H1 (cell line): ENCODE data around the gene SERPINB5. TPM values are rescaled to one million over a fixed set of nuclear protein-coding genes. Genes with fewer than 3 reads are reported as not detected.

Source experiments
- CTCF ChIA-PET: fragments of 300-600 bp; sonication (Branson Sonifier 250); formaldehyde crosslinking; loops from one replicate; lab custom pipeline; 2021; ENCODE audit not compliant: partially characterized antibody; lab: Charles Lee
- POLR2A ChIA-PET: fragments of 300-600 bp; sonication (Branson Sonifier 250); formaldehyde crosslinking; loops from one replicate; lab custom pipeline; 2021; ENCODE audit warnings: inconsistent platforms; ENCODE audit not compliant: partially characterized antibody; lab: Charles Lee
- DNase-seq, 2 experiments: peaks; one replicate each; pipeline versions ENCODE4 v3.0.0 to v3.0.0-alpha.2; 2010 to 2022; ENCODE audit warnings: low spot score in 2 of 2, low read depth in 1 of 2, mixed read lengths in 1 of 2
- FAIRE-seq: peaks from 2 replicates; lab custom pipeline; 2011; peaks lifted over from hg19 to GRCh38; lab: Jason Lieb, UNC
- H2AFZ ChIP-seq: 2 replicates; pipeline ENCODE4 v1.8.1; 2012; ENCODE audit warnings: low read length, inconsistent platforms
- H2AK5ac ChIP-seq: 2 replicates; pipeline ENCODE4 v1.6.1; 2013; ENCODE audit warnings: low read depth, low read length
- H2BK120ac ChIP-seq: replicated peaks from 2 replicates; pipeline ENCODE3; 2013; ENCODE audit warnings: low read depth, low read length, inconsistent platforms
- H2BK12ac ChIP-seq: 2 replicates; pipeline ENCODE4 v1.6.1; 2013; ENCODE audit warnings: low read depth, low read length
- H2BK15ac ChIP-seq: 2 replicates; pipeline ENCODE4 v1.6.1; 2013; ENCODE audit warnings: low read length
- H2BK20ac ChIP-seq: 2 replicates; pipeline ENCODE4 v1.6.1; 2013; ENCODE audit warnings: low read length
- H2BK5ac ChIP-seq: 2 replicates; pipeline ENCODE4 v1.6.1; 2013; ENCODE audit warnings: low read depth, low read length
- H3K14ac ChIP-seq: 2 replicates; pipeline ENCODE4 v1.6.1; 2013; ENCODE audit warnings: inconsistent platforms; ENCODE audit not compliant: insufficient read length
- H3K18ac ChIP-seq: 2 replicates; pipeline ENCODE4 v1.6.1; 2013; ENCODE audit warnings: low read length; ENCODE audit errors: extremely low read depth
- H3K23ac ChIP-seq: 2 replicates; pipeline ENCODE4 v1.6.1; 2013; ENCODE audit warnings: inconsistent platforms; ENCODE audit not compliant: insufficient read length
- H3K23me2 ChIP-seq: 2 replicates; pipeline ENCODE4 v1.6.1; 2013; ENCODE audit warnings: low read depth, low read length
- H3K27ac ChIP-seq: 2 replicates; pipeline ENCODE4 v1.6.1; 2011; ENCODE audit warnings: low read depth, low read length, inconsistent platforms
- H3K27me3 ChIP-seq, 4 experiments: replicated peaks in 1 of 4; 1 replicate in 1 of 4; 2 replicates in 3 of 4; pipeline versions ENCODE4 v1.6.1 to v1.8.1; 2011 to 2013; ENCODE audit warnings: low read length in 3 of 4, mild to moderate bottlenecking in 3 of 4, inconsistent platforms in 2 of 4, mixed read lengths in 2 of 4, moderate library complexity in 1 of 4; ENCODE audit not compliant: control insufficient read depth in 3 of 4, insufficient read depth in 3 of 4; ENCODE audit errors: extremely low read depth in 1 of 4
- H3K36me3 ChIP-seq, 4 experiments: 2 replicates each; pipeline versions ENCODE4 v1.6.1 to v1.8.1; 2011 to 2013; ENCODE audit warnings: mild to moderate bottlenecking in 4 of 4, low read length in 3 of 4, moderate library complexity in 2 of 4, control low read depth in 1 of 4, inconsistent platforms in 1 of 4; ENCODE audit not compliant: insufficient read depth in 4 of 4, control insufficient read depth in 2 of 4
- H3K4ac ChIP-seq: replicated peaks from 2 replicates; pipeline ENCODE3; 2013; ENCODE audit warnings: low read length, low read depth, mixed read lengths, inconsistent platforms; ENCODE audit not compliant: insufficient read length
- H3K4me1 ChIP-seq, 4 experiments: replicated peaks in 1 of 4; 1 replicate in 1 of 4; 2 replicates in 3 of 4; pipeline versions ENCODE4 v1.6.1 to v1.8.1; 2011 to 2013; ENCODE audit warnings: low read length in 3 of 4, inconsistent platforms in 2 of 4, mixed read lengths in 1 of 4; ENCODE audit not compliant: insufficient read depth in 4 of 4, control insufficient read depth in 3 of 4
- H3K4me2 ChIP-seq, 2 experiments: 2 replicates each; pipeline versions ENCODE4 v1.6.1 to v1.8.1; 2011 to 2013; ENCODE audit warnings: low read depth in 2 of 2, low read length in 2 of 2, control low read depth in 1 of 2, inconsistent platforms in 1 of 2, mild to moderate bottlenecking in 1 of 2; ENCODE audit not compliant: insufficient read depth in 1 of 2
- H3K4me3 ChIP-seq, 4 experiments: fragments of 200-600, 300-600 bp in 1 of 4; sonication (generic), shearing (Covaris generic), sonication (Bioruptor Twin) in 1 of 4; 2 replicates each; pipeline versions ENCODE4 v1.5.1 to v1.8.1; 2011 to 2016; ENCODE audit warnings: low read length in 4 of 4, low read depth in 3 of 4, control low read depth in 2 of 4, inconsistent platforms in 2 of 4, mild to moderate bottlenecking in 2 of 4, mixed read lengths in 1 of 4, moderate library complexity in 1 of 4; ENCODE audit not compliant: insufficient read depth in 2 of 4; ENCODE audit errors: extremely low read depth in 1 of 4
- H3K56ac ChIP-seq: replicated peaks from 2 replicates; pipeline ENCODE3; 2013; ENCODE audit warnings: low read depth, mild to moderate bottlenecking, mixed read lengths, low read length, inconsistent platforms; ENCODE audit not compliant: insufficient read length
- H3K79me1 ChIP-seq: 2 replicates; pipeline ENCODE4 v1.6.1; 2013; ENCODE audit warnings: low read depth, low read length, control low read depth
- H3K79me2 ChIP-seq, 2 experiments: 2 replicates each; pipeline versions ENCODE4 v1.6.1 to v1.8.1; 2012 to 2013; ENCODE audit warnings: low read length in 2 of 2, mild to moderate bottlenecking in 2 of 2, inconsistent platforms in 1 of 2; ENCODE audit not compliant: insufficient read depth in 2 of 2, control insufficient read depth in 1 of 2
- H3K9ac ChIP-seq, 4 experiments: replicated peaks in 1 of 4; 1 replicate in 1 of 4; 2 replicates in 3 of 4; pipeline versions ENCODE4 v1.6.1 to v1.8.1; 2011 to 2013; ENCODE audit warnings: low read depth in 3 of 4, low read length in 3 of 4, control low read depth in 2 of 4, mild to moderate bottlenecking in 2 of 4, moderate library complexity in 2 of 4, inconsistent platforms in 1 of 4; ENCODE audit errors: extremely low read depth in 1 of 4
- H3K9me3 ChIP-seq, 2 experiments: 2 replicates each; pipeline versions ENCODE4 v1.6.1 to v1.8.1; 2012 to 2013; ENCODE audit warnings: mild to moderate bottlenecking in 2 of 2, moderate library complexity in 2 of 2, control low read depth in 1 of 2, inconsistent platforms in 1 of 2, low read depth in 1 of 2, low read length in 1 of 2, mixed read lengths in 1 of 2; ENCODE audit not compliant: insufficient read depth in 2 of 2
- H4K20me1 ChIP-seq, 2 experiments: replicated peaks in 1 of 2; 2 replicates each; pipeline versions ENCODE3 to v1.8.1; 2011 to 2013; ENCODE audit warnings: inconsistent platforms in 2 of 2, low read length in 2 of 2, mild to moderate bottlenecking in 1 of 2; ENCODE audit not compliant: insufficient read depth in 2 of 2, control insufficient read depth in 1 of 2
- H4K5ac ChIP-seq: 2 replicates; pipeline ENCODE4 v1.6.1; 2013; ENCODE audit warnings: low read length, low read depth, mixed read lengths, inconsistent platforms; ENCODE audit not compliant: insufficient read length
- H4K8ac ChIP-seq: 2 replicates; pipeline ENCODE4 v1.8.0; 2013; ENCODE audit warnings: mild to moderate bottlenecking, moderate library complexity, low read length, inconsistent platforms; ENCODE audit not compliant: insufficient read depth; ENCODE audit errors: extremely low read depth
- H4K91ac ChIP-seq: replicated peaks from 2 replicates; pipeline ENCODE3; 2013; ENCODE audit warnings: low read length, mixed read lengths, inconsistent platforms; ENCODE audit not compliant: insufficient read length
- BRCA1 ChIP-seq: IDR thresholded peaks from 2 replicates; pipeline ENCODE4 v1.6.1; 2012; ENCODE audit warnings: low read depth, low read length, improper control_type of control experiment
- EP300 ChIP-seq, 2 experiments: IDR thresholded peaks; 1 replicate in 1 of 2; 2 replicates in 1 of 2; pipeline ENCODE4 v1.6.1; 2011 to 2012; ENCODE audit warnings: low read depth in 2 of 2, low read length in 2 of 2, mild to moderate bottlenecking in 2 of 2, borderline replicate concordance in 1 of 2, inconsistent platforms in 1 of 2, moderate library complexity in 1 of 2
- MAFK ChIP-seq: IDR thresholded peaks from 2 replicates; pipeline ENCODE4 v1.6.1; 2012; ENCODE audit warnings: low read depth, mild to moderate bottlenecking, improper control_type of control experiment, low read length
- SUZ12 ChIP-seq: fragments of 200-600 bp; sonication (generic); IDR thresholded peaks from 2 replicates; pipeline ENCODE4 v1.6.1; 2012; ENCODE audit warnings: mild to moderate bottlenecking, inconsistent platforms, low read length, moderate library complexity, mixed read lengths
- TCF12 ChIP-seq: IDR thresholded peaks from 2 replicates; pipeline ENCODE4 v1.6.1; 2011; ENCODE audit warnings: low read depth, mild to moderate bottlenecking, low read length
- WGBS, 2 experiments: shearing (Covaris generic) in 1 of 2; methylation state at CpG; one replicate each; pipeline versions ENCODE4 v1.1.6 to v1.1.7; 2013 to 2015; ENCODE audit warnings: low lambda C conversion rate in 2 of 2, mixed read lengths in 2 of 2, inconsistent platforms in 1 of 2, low coverage in 1 of 2, missing lambda C conversion rate in 1 of 2; ENCODE audit not compliant: insufficient replicate concordance in 2 of 2, insufficient coverage in 1 of 2, insufficient read length in 1 of 2; ENCODE audit errors: extremely low coverage in 1 of 2, missing lambda C conversion rate in 1 of 2; 5-methylcytosine and 5-hydroxymethylcytosine counted together
- polyA plus RNA-seq, 7 experiments: library from polyadenylated mRNA; depleted of rRNA in 3 of 7; stranded (reverse) in 5 of 7; unstranded in 2 of 7; fragments of >200 nt in 5 of 7; fragments of 200-250 nt in 2 of 7; gene quantifications; 1 replicate in 5 of 7; 2 replicates in 1 of 7; 4 replicates in 1 of 7; pipeline versions ENCODE4 v1.2.1 to v1.2.3, GENCODE V29; 2011 to 2013; ENCODE audit warnings: missing spikeins in 2 of 7, mixed read lengths in 2 of 7
- total RNA-seq: library from RNA; stranded (reverse); fragmentation: NEBNext Ultra II Directional; extraction: Animal tissue kit (Norgen Biotek cat#: 25700); gene quantifications from 2 replicates; pipeline ENCODE4 v1.2.1, GENCODE V29; 2021

The SERPINB5 gene
- total and polyA plus RNA-seq, 2 of the 8 experiments (the other 6 are each of a cell fraction or from before 2014, with no cell fraction given) = 0.03 TPM; not detected in 1

- no peaks in the 10 kb centered on the region for H4K20me1 ChIP-seq
- no peaks in the 10 kb centered on the region for H3K27me3 ChIP-seq
- no peaks in the 10 kb centered on the region for H3K36me3 ChIP-seq
- H3K9me3 ChIP-seq = no peaks in the 10 kb centered on the region
- H3K79me2 ChIP-seq = no peaks in the 10 kb centered on the region
- H2BK120ac ChIP-seq = no peak overlapping the region
- H2BK12ac ChIP-seq = no peak overlapping the region
- FAIRE-seq (no peak), DNase-seq (no peak)
- H2BK15ac ChIP-seq = no peak overlapping the region
- no peak overlapping the region for H3K4ac ChIP-seq
- no peak overlapping the region for H3K4me3 ChIP-seq
- H4K8ac ChIP-seq = no peak overlapping the region
- no peak overlapping the region for H2AK5ac ChIP-seq
- H3K9ac ChIP-seq = no peak overlapping the region
- H4K5ac ChIP-seq = no peak overlapping the region
- TF ChIP-seq SUZ12 (no peak), BRCA1 (no peak), EP300 (IDR thresholded peaks at IDR 0.05; ENCODE audit: borderline replicate concordance in 1 of 2, low read depth in 2 of 2, low read length in 2 of 2) (no peak), MAFK (peak; percentile 49; the same call in 1 of the 2 replicates), TCF12 (no peak)
- no peak overlapping the region for H2BK20ac ChIP-seq
- no peak overlapping the region for H4K91ac ChIP-seq
- no peaks in the 10 kb centered on the region for H3K79me1 ChIP-seq
- no peak overlapping the region for H3K14ac ChIP-seq
- WGBS, 2 experiments = 71% methylated on average over 1 of the region's 1 CpG; no CpG with 5 or more reads in 1 of the 2 experiments
- no peak overlapping the region for H3K23ac ChIP-seq
- ChIA-PET CTCF (interaction anchor here (0.6 to 17.3 kb wide), 14 partner anchors 10 to 341 kb away, joined by 3 to 366 read pairs (median 8); partner anchors contain the start of gene SERPINB13), POLR2A (no interaction called here)
- no peak overlapping the region for H3K4me2 ChIP-seq
- no peak overlapping the region for H3K27ac ChIP-seq
- H3K23me2 ChIP-seq = no peaks in the 10 kb centered on the region
- no peak overlapping the region for H3K56ac ChIP-seq
- no peak overlapping the region for H2BK5ac ChIP-seq
- no peak overlapping the region for H2AFZ ChIP-seq
- no peak overlapping the region for H3K18ac ChIP-seq
- H3K4me1 ChIP-seq = peaks cover 2 to 18% (median 10%) of the 10 kb centered on the region in 4 experiments; a peak in 4 of 7 replicates
Observed at GRCh38 chr18:63515801-63516200, 39.0 kb downstream of the SERPINB5 start.
